HuH-7 (cell line): ENCODE results near the gene STK38L.
"Not testable (repeated sequence)": the region's sequence is repeated elsewhere in the genome, so short reads cannot be mapped to it uniquely, and the experiment has no call there.

Experiments used
- DNase-seq: peaks from one replicate; pipeline ENCODE4 v3.0.0; 2011; ENCODE audit warnings: low spot score

Gene STK38L

DNA sequence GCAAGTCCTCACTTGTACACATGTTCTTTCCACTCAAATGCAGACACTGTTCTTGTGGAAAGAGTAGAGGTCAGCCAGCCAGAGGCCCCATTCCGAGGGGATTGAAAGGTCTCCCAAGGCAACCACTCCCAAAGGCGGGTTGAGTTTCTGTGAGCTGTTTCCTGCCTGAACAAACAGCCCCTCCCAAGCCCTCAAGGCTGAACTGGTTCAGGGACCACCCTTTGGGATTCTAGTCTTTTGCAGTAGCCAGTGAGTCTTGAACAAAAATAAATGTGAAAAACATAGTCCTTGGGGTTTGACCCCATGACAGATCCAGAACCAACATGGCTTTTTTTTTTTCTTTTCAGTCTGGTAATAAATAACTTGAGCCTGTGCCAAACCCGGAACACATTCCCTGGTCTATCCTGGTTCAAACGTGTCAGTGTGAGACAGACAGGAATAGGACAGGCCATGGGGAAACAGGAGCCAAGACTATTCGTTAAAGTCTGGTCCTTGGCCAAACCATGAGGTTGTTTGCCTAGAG, 17.6 kb upstream of the STK38L start:
- peak; percentile 23 for DNase-seq

DNA sequence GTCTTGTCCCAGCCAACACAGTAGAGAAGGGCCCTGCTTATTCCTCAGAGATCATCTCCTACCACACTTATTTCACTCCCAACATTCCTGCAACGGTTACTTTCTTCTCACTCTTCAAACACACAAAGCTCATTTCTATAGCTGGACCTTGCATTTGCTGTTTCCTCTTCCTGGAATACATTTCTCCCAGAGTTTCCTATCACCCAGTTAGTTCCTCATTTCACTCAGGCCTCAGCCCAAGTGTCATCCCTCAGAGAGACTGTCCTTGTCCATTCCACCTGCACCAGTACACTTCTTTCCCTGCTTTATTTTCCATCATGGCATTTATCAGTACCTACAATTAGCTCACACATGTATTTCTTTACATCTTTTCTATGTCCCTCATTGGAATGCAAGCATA, 14.7 kb upstream of the STK38L start:
- no peak for DNase-seq

DNA sequence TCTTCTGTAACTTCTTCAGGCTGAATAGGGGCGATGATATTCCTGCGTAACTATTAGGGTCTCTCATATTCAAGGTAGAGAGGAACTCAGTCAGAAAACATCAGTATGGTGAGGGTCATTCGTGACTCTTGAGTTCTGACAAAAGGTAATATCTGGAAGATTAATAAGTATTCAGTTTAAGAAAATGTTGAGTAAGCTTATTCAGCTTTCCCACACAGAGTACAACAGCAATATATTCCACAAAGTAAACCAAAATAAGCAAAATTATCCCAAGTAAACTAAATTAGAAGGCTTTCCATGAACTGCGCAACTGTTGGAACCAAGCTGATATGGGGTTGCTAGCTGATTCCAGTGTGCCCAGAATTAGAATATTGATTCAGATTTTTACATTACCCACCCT, 12.7 kb upstream of the STK38L start:
- not testable (repeated sequence) for DNase-seq

DNA sequence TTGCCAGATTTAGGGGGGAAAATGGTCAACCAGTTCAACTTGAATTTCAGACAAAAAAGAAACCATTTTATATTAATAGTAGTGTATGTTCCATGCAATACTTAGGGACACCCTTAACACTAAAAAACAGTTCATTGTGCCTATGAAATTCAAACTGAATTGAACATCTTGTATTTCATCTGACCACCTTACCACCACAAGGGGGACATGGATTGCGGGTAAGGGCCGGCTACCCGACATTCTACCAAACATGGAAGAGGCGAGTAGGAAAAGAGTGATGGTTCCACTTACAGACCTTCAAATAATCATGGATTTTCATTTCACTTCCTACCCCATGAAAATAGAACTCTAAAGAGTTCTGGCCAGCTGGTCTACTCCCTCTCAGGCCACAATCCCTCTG, 10.3 kb upstream of the STK38L start:
- no peak for DNase-seq

DNA sequence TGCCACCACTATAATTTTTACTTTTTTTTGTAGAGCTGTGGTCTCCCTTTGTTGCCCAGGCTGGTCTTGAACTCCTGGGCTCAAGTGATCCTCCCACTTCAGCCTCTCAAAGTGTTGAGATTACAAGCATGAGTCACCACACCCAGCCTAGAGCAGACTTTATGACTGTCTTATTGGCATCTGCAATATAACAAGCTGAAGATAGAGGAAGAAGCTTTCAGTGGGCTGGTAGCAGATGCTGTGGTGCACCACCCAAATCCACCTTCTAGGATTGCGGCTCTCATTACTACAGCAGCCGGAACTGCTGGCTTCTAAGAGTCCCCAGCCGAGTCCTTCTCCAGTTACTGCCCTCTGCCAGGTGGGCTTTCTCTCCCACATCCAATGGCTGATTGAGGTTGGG, 7.6 kb upstream of the STK38L start:
- no peak for DNase-seq

DNA sequence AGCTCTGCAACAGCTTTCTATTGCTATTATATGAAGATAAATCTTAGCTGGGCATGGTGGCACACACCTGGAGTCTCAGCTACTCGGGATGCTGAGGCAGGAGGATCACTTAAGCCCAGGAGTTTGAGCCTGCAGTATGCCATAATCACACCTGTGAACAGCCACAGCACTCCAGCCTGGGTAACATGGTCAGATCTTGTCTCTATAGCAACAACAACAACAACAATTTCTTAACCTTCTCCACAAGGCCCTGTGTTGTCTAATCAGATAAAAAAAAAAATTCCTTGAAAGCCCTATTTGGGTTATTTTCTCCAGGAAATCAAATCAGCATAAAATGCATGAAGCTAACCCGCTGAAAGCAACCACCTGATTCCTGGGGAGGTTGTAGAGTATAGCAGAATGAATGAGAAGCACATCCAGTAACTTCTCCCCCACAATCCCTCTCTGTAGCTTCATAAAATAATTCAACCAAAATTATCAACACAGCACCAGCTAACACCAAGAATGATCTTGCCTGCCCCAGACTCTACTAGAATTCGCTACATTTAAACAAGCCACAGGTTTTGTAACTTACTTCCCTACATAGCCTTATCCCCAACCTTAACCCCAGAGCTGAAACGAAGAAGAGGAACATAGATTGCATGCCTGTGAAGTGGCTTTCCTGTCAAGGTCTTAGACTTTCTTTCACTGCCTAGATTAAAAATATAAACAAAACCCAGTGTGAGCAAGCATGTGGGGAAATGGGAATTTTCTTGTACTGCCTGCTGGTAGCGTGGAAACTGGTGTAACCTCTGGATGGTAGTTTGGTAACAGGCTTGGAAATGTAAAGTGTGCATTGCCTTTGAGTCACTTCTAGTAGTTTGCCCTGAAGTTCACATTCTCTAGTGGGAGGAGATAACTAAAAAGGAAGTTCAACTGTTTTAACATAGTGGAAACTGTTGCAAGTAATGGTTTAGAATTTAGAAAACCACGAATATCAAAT, 6.0 kb upstream of the STK38L start:
- no peak for DNase-seq

DNA sequence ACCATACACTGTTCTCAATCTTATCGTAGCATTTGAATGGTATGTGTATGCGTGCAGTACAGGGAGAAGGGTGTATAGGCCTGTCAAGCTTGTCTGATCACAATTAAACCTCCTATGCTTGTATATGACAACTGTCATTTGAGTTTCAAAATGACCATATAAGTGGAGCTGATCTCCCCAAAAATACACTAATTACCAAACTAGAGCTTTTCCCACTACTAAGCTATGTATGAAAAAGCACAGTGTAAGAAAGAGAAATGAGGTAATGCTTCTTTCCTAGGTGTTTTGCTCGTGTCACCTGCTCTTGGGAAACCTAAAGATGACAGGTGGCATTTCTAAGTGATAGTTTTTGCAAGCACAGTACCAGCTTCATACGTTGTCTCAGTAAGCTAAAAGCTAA, 1.1 kb upstream of the STK38L start:
- DNase-seq, result no peak

DNA sequence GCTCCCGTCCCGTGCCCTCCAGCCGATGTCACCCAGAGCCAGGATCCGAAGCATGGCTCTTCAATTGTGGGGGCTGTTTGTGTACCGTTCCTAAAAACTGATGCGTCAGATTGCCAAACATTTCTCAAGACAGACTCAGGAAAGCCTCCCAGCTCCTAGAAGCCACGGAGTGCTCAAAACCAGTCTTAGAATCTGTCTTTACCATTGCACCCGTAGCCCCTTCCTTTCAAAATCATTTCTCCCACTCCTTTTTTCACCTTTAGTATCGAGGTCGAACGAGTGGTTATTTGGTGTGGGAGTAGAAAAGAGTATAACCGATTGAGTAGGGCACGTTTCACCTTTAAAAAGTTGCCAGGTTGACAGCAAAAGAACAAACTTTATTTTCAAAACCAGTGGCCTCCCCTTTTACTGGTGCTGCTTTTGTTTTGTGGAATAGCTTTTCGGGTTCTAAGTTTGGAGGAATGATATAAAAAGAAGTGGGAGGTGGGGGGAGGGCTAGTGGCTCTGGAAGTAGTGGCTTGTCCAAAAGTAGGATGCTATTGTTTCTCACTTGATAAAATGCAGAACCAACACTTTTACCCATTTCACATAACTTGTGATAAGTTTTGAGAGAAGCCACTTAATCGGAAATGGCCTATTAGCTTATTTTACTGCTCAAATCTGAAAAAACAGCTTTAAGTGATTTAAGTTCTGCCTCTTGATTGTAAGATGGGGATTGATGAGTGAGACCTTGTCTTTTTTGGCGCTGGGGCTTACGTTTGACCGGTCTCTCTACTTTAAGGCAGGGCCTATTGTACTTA, 803 bp downstream of the STK38L start:
- no peak for DNase-seq

DNA sequence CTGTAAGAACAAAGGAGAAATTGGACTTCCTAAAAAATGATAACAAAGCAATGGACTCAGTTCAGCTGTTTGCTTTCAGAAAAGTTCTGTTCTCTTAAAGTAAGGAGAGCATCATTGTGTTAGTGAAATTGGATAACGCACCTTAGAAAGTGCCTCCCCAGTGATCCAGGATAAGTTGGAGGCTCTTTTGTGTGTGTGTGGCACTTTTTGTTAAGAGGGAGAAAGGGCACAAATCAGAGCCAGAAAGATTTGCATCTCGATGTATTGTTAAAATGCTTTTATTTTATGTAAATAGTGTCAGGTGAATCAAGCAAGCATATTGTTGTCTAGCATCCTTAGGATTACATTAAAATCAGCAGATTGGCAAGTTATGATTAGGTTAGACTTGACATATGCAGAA, 2.1 kb downstream of the STK38L start:
- no peak for DNase-seq

DNA sequence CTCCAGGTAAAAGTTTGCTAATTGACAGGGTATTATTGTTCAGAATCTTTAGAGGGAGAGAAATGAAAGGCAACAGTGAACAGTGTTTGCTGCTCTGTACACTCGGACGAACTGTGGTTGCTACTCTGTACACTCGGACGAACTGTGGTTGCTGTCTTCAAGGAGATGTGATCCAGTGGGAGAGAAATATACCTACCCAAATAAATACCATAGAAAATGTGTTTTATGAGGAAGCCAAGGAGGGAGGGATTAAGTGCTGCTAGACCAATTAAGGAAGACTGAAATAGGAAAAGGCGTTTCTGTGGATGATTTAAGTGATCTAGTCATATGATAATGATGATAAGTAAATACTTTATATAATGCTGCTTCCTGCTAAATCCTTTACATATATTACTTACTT, 2.7 kb downstream of the STK38L start:
- no peak for DNase-seq

DNA sequence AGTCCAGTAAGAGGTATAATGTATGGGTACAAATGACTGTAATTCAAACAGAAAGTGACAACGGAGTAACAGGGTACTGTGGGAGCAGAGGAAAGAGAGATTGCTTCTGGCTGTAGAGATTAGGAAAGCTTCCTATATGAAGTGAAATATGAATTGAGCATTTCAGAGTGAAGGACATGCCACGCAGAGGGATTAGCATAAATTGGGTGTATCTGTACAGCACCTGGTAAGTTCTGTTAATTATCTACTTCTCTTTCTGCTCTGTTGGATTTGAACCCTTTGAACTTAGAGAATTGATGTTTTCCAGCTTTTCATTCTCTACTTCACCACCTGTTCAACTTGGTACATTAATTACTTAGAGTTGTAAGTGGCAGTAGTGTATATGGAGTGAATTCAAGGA, 8.8 kb downstream of the STK38L start:
- no peak for DNase-seq

DNA sequence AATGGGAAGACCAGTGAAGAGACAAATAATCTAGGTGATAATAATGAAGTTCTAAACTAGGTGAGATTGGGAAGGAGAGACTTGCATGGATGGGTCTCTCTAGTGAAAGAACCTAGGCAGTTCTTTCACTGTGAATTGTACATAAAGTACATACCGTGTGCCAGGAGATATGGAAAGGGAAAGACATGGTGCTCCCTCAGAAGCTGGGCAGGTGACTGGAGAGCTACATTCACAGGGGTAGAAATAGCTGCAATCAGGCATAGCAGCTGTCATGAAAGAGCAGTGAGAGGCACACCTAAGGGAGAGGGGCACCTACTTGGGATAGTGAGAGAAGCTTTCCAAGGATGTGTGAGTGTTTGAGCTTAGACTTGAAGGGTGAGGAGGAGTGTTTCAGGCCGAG, 9.3 kb downstream of the STK38L start:
- DNase-seq, result no peak

DNA sequence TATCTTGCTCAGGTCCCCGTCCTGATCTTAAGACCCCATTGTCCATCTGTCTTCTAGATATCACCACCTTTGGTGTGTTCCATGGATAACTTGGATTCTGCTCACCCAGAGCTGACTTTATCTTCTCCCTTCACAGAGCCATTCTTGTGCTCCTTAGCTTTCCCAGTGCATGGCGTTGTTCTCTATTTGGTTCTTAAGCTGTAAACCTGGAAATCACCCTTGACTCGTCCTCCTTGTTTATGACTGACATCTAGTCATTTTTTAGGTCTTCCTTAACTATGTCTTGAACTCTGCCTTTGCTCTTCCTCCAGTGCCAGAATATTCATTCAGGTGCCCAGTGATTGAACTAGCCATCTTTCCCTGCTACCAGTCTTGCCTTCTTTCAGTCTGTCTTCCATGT, 11.7 kb downstream of the STK38L start:
- DNase-seq, result no peak

DNA sequence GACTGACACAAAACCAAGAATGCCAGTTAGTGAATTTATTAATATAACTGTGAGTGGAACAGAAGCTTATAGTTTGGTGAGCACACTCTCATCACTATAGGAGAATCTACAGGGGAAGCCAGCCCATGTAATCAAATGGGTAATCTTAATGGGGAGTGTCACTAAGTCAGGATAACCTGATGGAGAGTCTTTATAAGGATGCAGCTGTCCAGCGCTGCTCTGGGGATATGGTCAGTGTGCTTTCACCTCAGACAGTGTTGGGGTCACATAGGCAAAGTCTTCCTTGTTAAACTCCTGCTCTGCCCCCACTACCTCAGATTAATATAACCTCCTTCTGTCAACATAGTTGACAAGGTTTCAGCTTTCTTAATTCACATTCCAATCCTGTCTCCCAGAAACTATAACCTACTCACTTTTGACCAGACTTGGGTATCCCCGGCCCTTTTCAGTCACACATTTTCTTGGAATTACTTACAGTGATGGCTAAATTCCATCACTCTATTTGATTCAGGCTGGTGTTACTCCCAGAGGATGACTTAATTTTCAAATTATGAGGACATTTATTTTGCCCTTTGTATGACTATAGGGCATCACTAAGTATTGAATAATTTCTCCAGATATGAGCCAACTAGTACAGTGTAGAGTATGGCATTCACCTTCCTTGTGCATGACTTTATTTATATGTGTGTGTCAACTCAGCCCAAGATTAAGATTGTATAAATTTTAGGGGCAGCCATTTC, 13.2 kb downstream of the STK38L start:
- DNase-seq, result no peak

DNA sequence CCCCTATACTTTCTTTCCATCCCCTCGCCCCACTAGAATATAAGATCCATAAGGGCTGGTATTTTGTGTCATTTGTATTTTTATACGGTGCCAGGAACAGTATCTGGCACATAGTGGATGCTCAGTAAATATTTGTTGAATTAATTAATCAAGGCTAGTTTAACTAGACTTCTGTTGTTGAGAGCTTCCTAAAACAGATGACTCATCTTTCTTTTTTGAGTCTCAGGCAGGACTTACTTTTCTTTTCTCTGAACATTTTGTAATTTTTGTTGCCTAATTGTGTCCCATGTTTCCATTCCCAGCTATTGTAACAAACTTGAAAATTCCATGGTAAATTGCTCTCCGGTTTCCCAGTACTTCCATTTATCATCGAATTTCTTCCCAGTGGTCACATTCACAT, 16.7 kb downstream of the STK38L start:
- DNase-seq, result no peak

DNA sequence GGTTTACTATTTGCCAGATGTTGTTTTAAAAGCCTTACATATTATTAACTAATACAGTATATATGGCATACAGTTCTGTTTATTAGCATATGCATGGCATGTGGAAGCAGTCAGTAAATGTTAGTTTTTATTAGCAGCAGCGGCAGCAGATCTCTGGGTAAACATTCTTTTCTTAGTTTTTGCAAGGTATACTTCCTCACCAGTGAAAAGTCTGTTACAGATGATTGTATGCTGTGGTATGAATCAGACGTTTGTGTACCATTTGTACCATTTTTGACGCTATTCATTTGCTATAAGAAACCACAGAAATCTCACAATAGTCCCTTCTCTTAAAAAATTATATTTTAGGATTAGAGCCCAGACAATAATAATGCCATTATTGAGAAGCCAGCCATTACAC, 17.8 kb downstream of the STK38L start:
- no peak for DNase-seq

DNA sequence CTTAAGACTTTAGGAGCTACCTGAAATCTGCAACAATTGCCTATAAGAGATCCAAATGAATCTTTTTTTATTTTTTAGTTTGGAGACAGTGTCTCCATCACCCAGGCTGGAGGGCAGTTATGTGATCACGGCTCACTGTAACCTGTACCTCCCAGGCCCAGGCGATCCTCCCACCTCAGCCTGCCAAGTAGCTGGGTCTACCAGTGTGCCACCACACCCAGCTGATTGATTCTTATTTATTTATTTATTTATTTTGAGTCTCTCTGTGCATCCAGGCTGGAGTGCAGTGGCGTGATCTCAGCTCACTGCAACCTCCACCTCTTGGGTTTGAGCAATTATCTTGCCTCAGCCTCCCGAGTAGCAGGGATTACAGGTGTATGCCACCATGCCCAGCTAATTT, 26.1 kb downstream of the STK38L start:
- no peak for DNase-seq

DNA sequence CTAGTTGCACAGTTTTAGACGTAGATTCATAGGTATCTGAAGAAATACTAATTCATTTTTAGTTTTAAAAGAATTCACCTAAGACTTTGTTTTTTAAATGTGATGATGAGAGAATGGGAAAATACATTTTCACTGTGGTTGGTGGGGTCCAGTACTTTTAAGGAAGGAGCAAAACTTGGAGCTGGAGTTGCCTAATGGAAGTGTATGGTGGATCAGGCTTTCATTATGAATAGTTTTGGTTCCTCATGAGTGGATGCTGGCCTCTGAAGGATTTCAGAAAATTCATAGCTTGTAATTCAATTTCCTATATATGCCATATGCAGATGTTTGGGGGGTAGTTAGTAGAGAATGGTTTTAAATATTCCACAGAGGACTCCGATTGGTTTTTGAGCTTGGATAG, 27.1 kb downstream of the STK38L start:
- DNase-seq, result no peak

DNA sequence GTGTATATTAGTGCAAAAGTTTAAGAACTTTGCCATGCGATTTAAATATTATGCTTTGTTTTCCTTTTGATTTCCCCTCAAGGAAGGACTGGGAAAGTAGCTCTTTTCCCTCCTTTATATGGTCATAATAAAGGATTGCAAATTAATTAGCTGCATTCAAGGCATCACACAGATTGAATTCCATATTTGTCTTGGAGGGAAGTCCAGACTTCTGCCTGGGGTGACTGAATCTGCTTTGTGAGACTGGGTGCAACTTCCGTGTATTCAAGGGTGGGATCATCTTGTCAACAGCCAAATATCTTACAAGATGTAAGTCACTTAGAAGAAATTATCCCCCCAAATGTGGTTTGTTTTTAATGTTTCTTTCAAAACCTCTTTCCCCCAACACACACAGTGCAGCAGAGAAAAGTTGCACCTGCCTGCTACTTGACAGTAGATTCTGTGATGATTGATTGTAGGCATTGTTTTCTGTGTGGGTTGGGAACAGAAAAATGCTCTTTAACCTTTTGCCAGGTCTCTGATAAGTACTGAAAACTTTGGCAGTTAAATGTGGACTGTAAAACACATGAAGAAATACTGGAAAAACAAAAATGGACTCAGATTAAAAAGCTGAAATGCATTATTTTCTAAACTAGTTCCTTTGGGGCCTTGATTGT, 28.4 kb downstream of the STK38L start:
- DNase-seq, result peak; percentile 27

DNA sequence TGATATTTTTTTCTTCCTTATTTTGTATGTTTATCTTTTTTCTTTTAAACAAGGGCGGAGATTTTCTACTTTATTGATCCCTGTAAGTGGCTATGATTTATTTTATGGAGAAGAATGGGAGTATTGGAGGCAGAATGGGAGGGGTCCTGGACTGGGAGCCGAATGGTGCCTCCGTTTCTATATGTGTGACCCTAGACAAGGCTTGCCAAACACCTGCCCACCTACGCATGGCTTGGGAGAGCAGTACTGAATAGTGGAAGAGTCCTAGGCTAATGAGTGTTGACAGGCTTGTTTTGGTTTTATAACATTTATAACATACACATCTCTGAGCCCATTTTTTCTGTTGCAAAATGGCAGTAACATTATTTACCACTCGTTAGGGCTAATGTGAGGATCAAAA, 29.0 kb downstream of the STK38L start:
- DNase-seq, result no peak

DNA sequence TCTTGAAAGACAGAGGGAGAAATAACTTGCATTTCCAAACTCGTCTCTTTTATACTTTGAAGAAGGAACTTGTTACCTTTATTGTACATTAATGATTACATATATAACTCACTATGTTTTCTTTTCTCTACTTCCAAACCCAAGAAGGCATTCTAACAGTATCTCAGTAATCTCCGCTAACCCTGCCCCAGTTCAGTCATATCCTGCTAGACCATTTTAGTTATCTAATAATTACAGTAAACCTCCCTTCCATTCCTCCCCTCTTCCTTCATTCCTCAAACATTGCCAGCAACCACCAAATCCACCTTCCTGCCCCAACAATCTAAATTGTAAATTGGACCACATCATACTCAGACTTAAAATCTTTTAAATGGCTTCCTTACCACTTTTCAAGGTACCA, 30.6 kb downstream of the STK38L start:
- DNase-seq, result no peak

DNA sequence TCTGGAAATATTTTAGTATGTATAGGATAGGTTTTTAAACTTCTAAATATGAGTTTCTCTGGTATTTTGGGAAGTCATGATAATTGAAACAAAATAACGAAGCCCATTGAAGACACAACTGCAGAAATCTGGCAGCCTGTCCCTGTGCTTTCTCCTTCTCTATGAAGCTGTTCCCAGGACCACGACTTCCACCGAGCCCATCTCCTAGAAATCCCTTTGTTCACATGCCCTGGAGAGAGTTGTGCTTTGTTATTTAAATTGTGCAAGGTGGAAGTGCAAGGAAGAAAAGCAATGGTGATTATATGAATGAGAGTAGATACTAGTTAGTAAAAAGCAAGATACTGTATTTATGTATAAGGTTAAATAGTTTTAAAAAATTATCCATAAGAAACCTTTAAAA, 32.2 kb downstream of the STK38L start:
- DNase-seq, result no peak
